ENCODE data around the gene TECPR1.

TECPR1 gene

DNA sequence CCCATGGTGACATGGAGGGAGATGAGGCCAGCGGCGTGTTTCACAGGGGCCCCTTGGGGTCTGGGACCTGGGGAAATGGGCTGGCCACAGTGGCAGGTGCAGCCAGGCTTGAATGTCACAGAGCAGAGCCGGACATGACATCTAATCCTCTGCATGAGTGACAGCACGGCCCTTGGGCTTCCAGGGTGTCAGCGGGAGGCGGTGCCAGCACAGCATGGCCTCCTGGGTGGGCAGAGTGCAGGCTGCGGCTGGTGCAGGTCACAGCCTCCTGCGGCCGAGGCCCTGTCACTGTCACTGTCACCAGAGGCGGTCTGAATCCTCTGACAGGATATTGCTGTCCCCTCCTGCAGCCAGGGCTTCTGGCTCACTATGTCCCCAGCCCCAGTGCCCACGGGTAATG lies 22.6 kb downstream of the TECPR1 start:
- no peaks in the 10 kb centered on the region for H3K9me2 ChIP-seq (ENCODE audit: low read depth, low read length)
- no peaks in the 10 kb centered on the region for H3F3A ChIP-seq (ENCODE audit: insufficient read depth, low read length)
- H3K4me1 ChIP-seq (ENCODE audit: insufficient read depth, low read length, severe bottlenecking): no peaks in the 10 kb centered on the region

DNA sequence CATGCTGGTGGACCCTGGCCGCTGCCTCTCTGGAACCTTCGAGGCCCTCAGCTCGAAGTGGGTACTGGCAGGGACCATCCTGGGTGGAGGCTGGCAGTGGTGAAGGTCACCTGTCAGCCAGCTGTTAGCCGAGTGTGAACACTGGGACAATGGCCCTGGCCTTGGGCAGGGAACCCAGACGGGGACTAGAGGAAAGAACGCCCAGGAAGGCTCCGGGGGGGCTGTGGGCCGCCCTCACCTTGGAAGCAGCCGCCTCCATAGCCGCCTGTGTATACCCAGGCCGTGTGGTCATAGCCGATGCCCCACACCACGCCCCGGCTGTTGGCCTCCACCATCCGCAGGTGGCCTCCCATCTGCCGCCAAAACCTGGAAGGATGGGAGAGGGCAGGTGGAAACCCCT lies 23.2 kb downstream of the TECPR1 start:
- Histone ChIP-seq H3K27me3 (ENCODE audit: insufficient read depth, low read length) (no peaks in the 10 kb centered on the region), H3K27ac (ENCODE audit: low read depth, low read length, poor library complexity, severe bottlenecking) (no peak overlapping the region), H3K9me2 (ENCODE audit: low read depth, low read length) (no peaks in the 10 kb centered on the region), H3K79me2 (ENCODE audit: insufficient read depth, low read length) (no peaks in the 10 kb centered on the region), H3K36me3 (ENCODE audit: insufficient read depth, low read length) (no peaks in the 10 kb centered on the region), H3K4me2 (ENCODE audit: low read length) (no peak overlapping the region), H3K9me3 (ENCODE audit: low read length) (no peaks in the 10 kb centered on the region), H3K4me3 (ENCODE audit: low read depth, low read length, poor library complexity, severe bottlenecking) (no peak overlapping the region), H4K20me1 (ENCODE audit: insufficient read depth, low read length) (no peaks in the 10 kb centered on the region), H2AFZ (ENCODE audit: low read length) (no peak overlapping the region), H3K9ac (ENCODE audit: low read length) (no peak overlapping the region), H3K4me1 (ENCODE audit: insufficient read depth, low read length, severe bottlenecking) (no peaks in the 10 kb centered on the region), H3F3A (ENCODE audit: insufficient read depth, low read length) (no peaks in the 10 kb centered on the region)
- TF ChIP-seq CTCF (IDR thresholded peaks at IDR 0.05; ENCODE audit: low read length) (no peak), EZH2 (IDR thresholded peaks at IDR 0.05; ENCODE audit: borderline replicate concordance, low read length) (no peak)

More for the DNA sequence above, 22.6 kb downstream of the TECPR1 start:
- no peak for TF ChIP-seq EZH2 (IDR thresholded peaks at IDR 0.05; ENCODE audit: borderline replicate concordance, low read length)
- TF ChIP-seq CTCF (IDR thresholded peaks at IDR 0.05; ENCODE audit: low read length): no peak
- Histone ChIP-seq H3K9me3 (ENCODE audit: low read length) (no peaks in the 10 kb centered on the region), H3K27me3 (ENCODE audit: insufficient read depth, low read length) (no peaks in the 10 kb centered on the region), H4K20me1 (ENCODE audit: insufficient read depth, low read length) (no peaks in the 10 kb centered on the region), H3K4me2 (ENCODE audit: low read length) (no peak overlapping the region), H2AFZ (ENCODE audit: low read length) (no peak overlapping the region), H3K27ac (ENCODE audit: low read depth, low read length, poor library complexity, severe bottlenecking) (no peak overlapping the region), H3K9ac (ENCODE audit: low read length) (no peak overlapping the region), H3K4me3 (ENCODE audit: low read depth, low read length, poor library complexity, severe bottlenecking) (no peak overlapping the region), H3K79me2 (ENCODE audit: insufficient read depth, low read length) (no peaks in the 10 kb centered on the region), H3K36me3 (ENCODE audit: insufficient read depth, low read length) (no peaks in the 10 kb centered on the region)

DNA sequence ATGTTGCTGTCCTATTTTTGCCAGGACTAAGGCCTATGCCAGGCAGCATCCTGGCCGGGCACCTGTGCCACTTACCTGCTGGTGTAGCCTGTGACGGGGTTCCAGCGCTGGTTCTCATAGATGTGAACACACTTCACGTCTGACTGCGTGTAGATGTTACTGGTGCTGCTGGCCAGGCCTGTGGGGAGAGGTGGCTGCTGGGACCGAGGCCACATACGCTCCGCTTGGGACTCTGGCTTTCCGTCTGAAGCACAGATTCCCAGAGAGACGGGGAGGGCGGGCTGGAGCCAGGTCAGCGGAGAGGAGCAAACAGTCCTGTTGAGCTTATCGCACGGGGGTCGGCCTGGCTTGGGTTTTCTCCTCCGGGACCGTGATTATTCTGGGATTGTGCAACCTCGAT lies 24.1 kb downstream of the TECPR1 start:
- H4K20me1 ChIP-seq (ENCODE audit: insufficient read depth, low read length): no peaks in the 10 kb centered on the region
- H3K79me2 ChIP-seq (ENCODE audit: insufficient read depth, low read length): no peaks in the 10 kb centered on the region
- no peak overlapping the region for H3K27ac ChIP-seq (ENCODE audit: low read depth, low read length, poor library complexity, severe bottlenecking)
- no peak for TF ChIP-seq CTCF (IDR thresholded peaks at IDR 0.05; ENCODE audit: low read length)
- TF ChIP-seq EZH2 (IDR thresholded peaks at IDR 0.05; ENCODE audit: borderline replicate concordance, low read length): no peak
- H3F3A ChIP-seq (ENCODE audit: insufficient read depth, low read length): no peaks in the 10 kb centered on the region
- no peak overlapping the region for H2AFZ ChIP-seq (ENCODE audit: low read length)
- H3K27me3 ChIP-seq (ENCODE audit: insufficient read depth, low read length): no peaks in the 10 kb centered on the region
- H3K4me1 ChIP-seq (ENCODE audit: insufficient read depth, low read length, severe bottlenecking): no peaks in the 10 kb centered on the region
- H3K9me2 ChIP-seq (ENCODE audit: low read depth, low read length): no peaks in the 10 kb centered on the region
- H3K4me2 ChIP-seq (ENCODE audit: low read length): no peak overlapping the region
- H3K4me3 ChIP-seq (ENCODE audit: low read depth, low read length, poor library complexity, severe bottlenecking): no peak overlapping the region
- no peaks in the 10 kb centered on the region for H3K36me3 ChIP-seq (ENCODE audit: insufficient read depth, low read length)
- no peaks in the 10 kb centered on the region for H3K9me3 ChIP-seq (ENCODE audit: low read length)
- H3K9ac ChIP-seq (ENCODE audit: low read length): no peak overlapping the region
